Measurements from ENCODE around the gene AP5S1. TPM values are rescaled to one million over a fixed set of nuclear protein-coding genes. Genes with fewer than 3 reads are reported as not detected.

Gene AP5S1
- total and polyA plus RNA-seq, 12 donors = 9.6 to 50.3 (median 23.0) TPM

- Histone ChIP-seq H3K4me3 (no peak overlapping the region), H3K36me3 (replicated peaks in 1 of 2) (peaks cover 0 to 56% of the 10 kb centered on the region in 2 donors), H3K9me3 (replicated peaks in 1 of 3) (no peaks in the 10 kb centered on the region), H3K27ac (no peak overlapping the region), H3K4me1 (replicated peaks in 1 of 2) (no peaks in the 10 kb centered on the region), H3K27me3 (no peaks in the 10 kb centered on the region)
- DNase-seq = no peak
- intact Hi-C loops (cut with DNase I) = no loop called here
- TF ChIP-seq CTCF (IDR thresholded peaks at IDR 0.05) = no peak
- no peak for TF ChIP-seq POLR2A (IDR thresholded peaks at IDR 0.05)
- WGBS, 4 donors = 76 to 80% (median 79%) methylated on average over 2 of the region's 2 CpGs
Observed at GRCh38 chr20:3867802-3868201, 47.5 kb downstream of the AP5S1 start.

DNA sequence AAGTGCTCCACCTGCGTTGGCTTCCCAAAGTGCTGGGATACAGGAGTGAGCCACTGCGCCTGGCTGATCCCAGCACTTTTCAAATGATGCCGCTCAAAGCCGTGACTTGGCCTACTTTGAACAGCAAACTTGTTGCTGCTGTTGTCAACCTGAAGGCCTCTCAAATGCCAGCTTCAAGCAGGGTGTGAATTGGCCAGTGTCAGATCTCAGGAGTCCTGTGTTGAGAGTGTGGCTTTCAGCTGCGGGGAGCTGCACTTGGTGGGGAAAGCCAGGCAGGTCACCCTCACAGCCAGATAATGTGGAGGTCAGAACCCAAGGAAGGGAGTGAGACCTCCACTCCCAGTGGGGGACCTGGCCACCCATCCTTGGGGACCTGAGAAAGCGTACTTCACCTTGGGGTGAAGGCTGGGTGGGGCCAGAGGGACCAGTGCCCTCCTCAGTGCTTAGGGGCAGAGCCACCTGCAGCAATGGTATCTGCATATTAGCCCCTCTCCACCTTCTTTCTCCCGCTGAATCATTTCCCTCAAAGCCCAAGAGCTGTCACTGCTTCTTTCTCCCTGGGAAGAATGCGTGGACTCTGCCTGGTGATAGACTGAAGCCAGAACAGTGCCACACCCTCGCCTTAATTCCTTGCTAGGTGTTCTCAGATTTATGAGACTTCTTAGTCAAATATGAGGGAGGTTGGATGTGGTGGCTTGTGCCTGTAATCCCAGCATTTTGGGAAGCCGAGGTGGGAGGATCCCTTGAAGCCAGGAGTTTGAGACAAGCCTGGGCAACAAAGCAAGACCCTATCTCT lies 49.7 kb downstream of the AP5S1 start:
- Histone ChIP-seq H3K9me3 (replicated peaks in 1 of 3) (no peaks in the 10 kb centered on the region), H3K4me3 (no peak overlapping the region), H3K27ac (no peak overlapping the region), H3K27me3 (no peaks in the 10 kb centered on the region), H3K36me3 (replicated peaks in 1 of 2) (peaks cover 0 to 48% of the 10 kb centered on the region in 2 donors), H3K4me1 (replicated peaks in 1 of 2) (no peaks in the 10 kb centered on the region)
- no peak for DNase-seq
- TF ChIP-seq POLR2A (IDR thresholded peaks at IDR 0.05) (no peak), CTCF (IDR thresholded peaks at IDR 0.05) (no peak)
- 91 to 94% (median 92%) methylated on average over 8 to 10 of the region's 10 CpGs for WGBS, 4 donors
- intact Hi-C loops (cut with DNase I) = no loop called here

GRCh38 chr20:3871550-3872265 lies 51.4 kb downstream of the AP5S1 start:
- peak in 3 of 7 donors; percentile 19 to 34 (median 31) for DNase-seq
- no peak overlapping the region for H3K4me3 ChIP-seq
- intact Hi-C loops (cut with DNase I) = no loop called here
- peaks cover 0 to 5% of the 10 kb centered on the region in 2 donors for H3K4me1 ChIP-seq (replicated peaks in 1 of 2)
- WGBS, 4 donors = 71 to 84% (median 81%) methylated on average over 3 to 4 of the region's 4 CpGs
- H3K27ac ChIP-seq = peak overlapping the region in 1 of 5 donors; percentile 43
- TF ChIP-seq CTCF (IDR thresholded peaks at IDR 0.05) (no peak), POLR2A (IDR thresholded peaks at IDR 0.05) (no peak)
- H3K9me3 ChIP-seq (replicated peaks in 1 of 3) = no peaks in the 10 kb centered on the region
- peaks cover 0 to 31% of the 10 kb centered on the region in 2 donors for H3K36me3 ChIP-seq (replicated peaks in 1 of 2)
- no peaks in the 10 kb centered on the region for H3K27me3 ChIP-seq

DNA sequence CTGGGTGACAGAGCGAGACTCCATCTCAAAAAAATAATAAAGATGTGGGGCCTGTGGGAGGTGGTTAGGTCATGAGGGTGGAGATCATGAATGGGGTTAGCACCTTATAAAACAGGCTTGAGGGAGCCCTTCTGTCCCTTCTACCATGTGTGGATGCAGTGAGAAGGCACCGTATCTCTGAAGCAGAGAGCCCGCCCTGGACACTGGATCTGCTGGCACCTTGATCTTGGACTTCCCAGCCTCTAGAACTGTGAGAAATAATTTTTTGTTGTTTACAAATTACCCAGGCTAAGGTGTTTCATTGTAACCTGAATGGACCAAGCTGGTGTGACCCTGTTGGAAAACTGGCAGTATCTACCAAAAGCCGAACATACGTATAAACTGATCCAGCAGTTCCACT lies 53.2 kb downstream of the AP5S1 start:
- H3K4me3 ChIP-seq = no peak overlapping the region
- H3K36me3 ChIP-seq (replicated peaks in 1 of 2) = peaks cover 0 to 22% of the 10 kb centered on the region in 2 donors
- DNase-seq = no peak
- intact Hi-C loops (cut with DNase I) = no loop called here
- peaks cover 0 to 5% of the 10 kb centered on the region in 2 donors for H3K4me1 ChIP-seq (replicated peaks in 1 of 2)
- 94 to 100% (median 97%) methylated on average over 5 of the region's 5 CpGs for WGBS, 4 donors
- no peaks in the 10 kb centered on the region for H3K27me3 ChIP-seq
- TF ChIP-seq CTCF (IDR thresholded peaks at IDR 0.05) (no peak), POLR2A (IDR thresholded peaks at IDR 0.05) (no peak)
- no peaks in the 10 kb centered on the region for H3K9me3 ChIP-seq (replicated peaks in 1 of 3)
- H3K27ac ChIP-seq = no peak overlapping the region

Measured in adrenal gland (tissue), 12 donors.